ENCODE measurements around the gene SERPINB12.

Gene SERPINB12

GRCh38 chr18:63603772-63604171 is 61.6 kb downstream of the SERPINB12 start:
- DNase-seq (ENCODE audit: low spot score) = no peak

GRCh38 chr18:63604791-63605567 is 62.8 kb downstream of the SERPINB12 start:
- DNase-seq (ENCODE audit: low spot score) = no peak

GRCh38 chr18:63606526-63606925 is 64.4 kb downstream of the SERPINB12 start:
- DNase-seq (ENCODE audit: low spot score) = no peak

GRCh38 chr18:63613420-63613819 is 71.3 kb downstream of the SERPINB12 start:
- DNase-seq (ENCODE audit: low spot score) = no peak

- no peak for DNase-seq (ENCODE audit: low spot score)
Observed at GRCh38 chr18:63617049-63617914, 75.1 kb downstream of the SERPINB12 start.

GRCh38 chr18:63617915-63618234 is 75.7 kb downstream of the SERPINB12 start:
- DNase-seq (ENCODE audit: low spot score) = no peak

All from Ammon's horn (tissue), 1 donor.